Activated naive CD4-positive, alpha-beta T cell treated with anti-CD3 and anti-CD28 coated beads for 36 hours (primary cell): ENCODE results near the gene TAF13. TPM values are rescaled to one million over a fixed set of nuclear protein-coding genes. Genes with fewer than 3 reads are reported as not detected.
"Not testable (repeated sequence)": the region's sequence is repeated elsewhere in the genome, so short reads cannot be mapped to it uniquely, and the experiment has no call there.

Source experiments
- CTCF ChIA-PET: fragments of 350-600 bp; sonication (Branson Sonifier 250); formaldehyde crosslinking; loops from one replicate; lab custom pipeline; 2021; ENCODE audit warnings: antibody characterized with exemption; lab: Charles Lee
- DNase-seq: peaks from one replicate; pipeline ENCODE4 v3.0.0-alpha.2; 2020
- H3K27ac Mint-ChIP-seq: one replicate; pipeline ENCODE4 v1.8.0; 2021; ENCODE audit warnings: mild to moderate bottlenecking, mixed read lengths
- H3K27me3 Mint-ChIP-seq: one replicate; pipeline ENCODE4 v1.8.0; 2021; ENCODE audit warnings: low read depth, mixed read lengths
- H3K36me3 Mint-ChIP-seq: one replicate; pipeline ENCODE4 v1.8.0; 2021; ENCODE audit warnings: low read depth, mixed read lengths
- H3K4me1 Mint-ChIP-seq: one replicate; pipeline ENCODE4 v1.8.0; 2021; ENCODE audit warnings: low read depth, mixed read lengths
- H3K4me3 Mint-ChIP-seq: one replicate; pipeline ENCODE4 v1.8.0; 2021; ENCODE audit warnings: mild to moderate bottlenecking, moderate library complexity, mixed read lengths
- H3K9me3 Mint-ChIP-seq: one replicate; pipeline ENCODE4 v1.8.0; 2021; ENCODE audit warnings: mixed read lengths
- intact Hi-C: fragments of 100-400 bp; cut with micrococcal nuclease; formaldehyde crosslinking; loops from one replicate; pipeline ENCODE4 v1.15.1; 2023
- total RNA-seq, 2 experiments: library from RNA; stranded (reverse); gene quantifications; one replicate each; pipeline ENCODE4 v1.2.3, GENCODE V29; 2021

TAF13 gene
- total RNA-seq, 2 experiments from 2014 or later, result 20.1 to 23.7 TPM

GRCh38 chr1:109061183-109061582 lies 14.6 kb downstream of the TAF13 start:
- Mint-ChIP-seq H3K36me3 (peaks cover 5% of the 10 kb centered on the region), H3K4me1 (no peaks in the 10 kb centered on the region), H3K27ac (no peak overlapping the region), H3K4me3 (no peak overlapping the region), H3K9me3 (no peaks in the 10 kb centered on the region), H3K27me3 (no peaks in the 10 kb centered on the region)
- CTCF ChIA-PET, result interaction anchor here (0.6 to 0.7 kb wide), 2 partner anchors 9 to 281 kb away, joined by 3 to 4 read pairs; no protein-coding TSS in a partner anchor
- no peak for DNase-seq
- intact Hi-C loops, result no loop called here

GRCh38 chr1:109060707-109061106 lies 15.1 kb downstream of the TAF13 start:
- DNase-seq, result no peak
- Mint-ChIP-seq H3K9me3 (no peaks in the 10 kb centered on the region), H3K4me3 (no peak overlapping the region), H3K4me1 (no peaks in the 10 kb centered on the region), H3K27me3 (no peaks in the 10 kb centered on the region), H3K27ac (no peak overlapping the region), H3K36me3 (peaks cover 5% of the 10 kb centered on the region)
- intact Hi-C loops, result no loop called here
- CTCF ChIA-PET, result interaction anchor here (0.6 kb wide), 1 partner anchor 281 kb away, joined by 4 read pairs; no protein-coding TSS in a partner anchor

DNA sequence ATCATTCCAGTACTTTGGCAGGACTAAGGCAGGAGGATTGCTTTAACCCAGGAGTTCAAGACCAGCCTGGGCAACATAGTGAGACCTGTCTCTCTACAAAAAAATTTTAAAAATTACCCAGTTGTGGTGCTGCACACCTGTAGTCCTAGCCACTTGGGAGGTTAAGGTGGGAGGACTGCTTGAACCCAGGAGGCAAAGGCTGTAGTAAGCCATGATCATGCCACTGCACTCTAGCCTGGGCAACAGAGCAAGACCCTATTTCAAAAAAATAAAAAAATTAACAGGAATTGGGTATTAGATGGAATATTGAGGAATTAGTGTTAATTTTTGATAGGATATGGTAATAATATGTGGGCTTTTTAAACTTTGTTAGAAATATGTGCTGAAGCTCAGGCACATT lies 16.8 kb downstream of the TAF13 start:
- no peaks in the 10 kb centered on the region for H3K9me3 Mint-ChIP-seq

GRCh38 chr1:109056064-109056463 lies 19.7 kb downstream of the TAF13 start:
- intact Hi-C loops, result no loop called here
- CTCF ChIA-PET, result no interaction called here
- Mint-ChIP-seq H3K27me3 (no peaks in the 10 kb centered on the region), H3K4me1 (no peaks in the 10 kb centered on the region), H3K4me3 (no peak overlapping the region), H3K9me3 (no peaks in the 10 kb centered on the region), H3K27ac (no peak overlapping the region), H3K36me3 (no peaks in the 10 kb centered on the region)
- no peak for DNase-seq

More for the DNA sequence above, 16.8 kb downstream of the TAF13 start:
- H3K27me3 Mint-ChIP-seq, result no peaks in the 10 kb centered on the region
- H3K4me3 Mint-ChIP-seq, result no peak overlapping the region
- intact Hi-C loops, result no loop called here
- no peak for DNase-seq
- CTCF ChIA-PET, result interaction anchor here (0.6 kb wide), 1 partner anchor 215 kb away, joined by 3 read pairs; no protein-coding TSS in a partner anchor
- no peak overlapping the region for H3K27ac Mint-ChIP-seq
- no peaks in the 10 kb centered on the region for H3K36me3 Mint-ChIP-seq
- H3K4me1 Mint-ChIP-seq, result no peaks in the 10 kb centered on the region

DNA sequence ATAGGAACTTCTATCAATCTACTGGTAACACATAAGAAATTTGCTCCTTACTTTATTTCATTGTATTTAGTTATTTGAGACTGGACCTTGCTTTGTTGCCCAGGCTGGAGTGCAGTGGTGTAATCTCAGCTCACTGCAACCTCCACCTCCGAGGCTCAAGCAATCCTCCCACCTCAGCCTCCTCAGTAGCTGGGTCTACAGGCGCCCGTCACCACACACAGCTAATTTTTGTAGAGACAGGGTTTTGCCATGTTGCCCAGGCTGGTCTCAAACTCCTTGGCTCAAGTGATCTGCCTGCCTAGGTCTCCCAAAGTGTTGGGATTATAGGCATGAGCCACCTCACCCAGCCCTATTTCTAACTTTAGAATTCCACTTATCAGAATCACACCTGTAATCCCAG lies 23.7 kb downstream of the TAF13 start:
- H3K36me3 Mint-ChIP-seq, H3K4me3 Mint-ChIP-seq, H3K27ac Mint-ChIP-seq, H3K27me3 Mint-ChIP-seq, H3K9me3 Mint-ChIP-seq, H3K4me1 Mint-ChIP-seq, DNase-seq, intact Hi-C loops: not testable (repeated sequence)
- CTCF ChIA-PET, result interaction anchor here (0.6 kb wide), 1 partner anchor 10 kb away, joined by 3 read pairs; no protein-coding TSS in a partner anchor

GRCh38 chr1:109050228-109050995 lies 25.4 kb downstream of the TAF13 start:
- H3K4me1 Mint-ChIP-seq, result no peaks in the 10 kb centered on the region
- H3K27me3 Mint-ChIP-seq, result peaks cover 5% of the 10 kb centered on the region
- intact Hi-C loops, result no loop called here
- CTCF ChIA-PET, result interaction anchor here (1.0 kb wide), 1 partner anchor 22 kb away, joined by 3 read pairs; no protein-coding TSS in a partner anchor
- no peak overlapping the region for H3K27ac Mint-ChIP-seq
- H3K36me3 Mint-ChIP-seq, result no peaks in the 10 kb centered on the region
- H3K4me3 Mint-ChIP-seq, result no peak overlapping the region
- DNase-seq, result no peak
- H3K9me3 Mint-ChIP-seq, result no peaks in the 10 kb centered on the region

GRCh38 chr1:109048335-109048734 lies 27.5 kb downstream of the TAF13 start:
- no peaks in the 10 kb centered on the region for H3K9me3 Mint-ChIP-seq
- no peak for DNase-seq
- no peaks in the 10 kb centered on the region for H3K4me1 Mint-ChIP-seq
- H3K36me3 Mint-ChIP-seq, result no peaks in the 10 kb centered on the region
- CTCF ChIA-PET, result interaction anchor here (0.7 kb wide), 1 partner anchor 97 kb away, joined by 3 read pairs; no protein-coding TSS in a partner anchor
- peaks cover 5% of the 10 kb centered on the region for H3K27me3 Mint-ChIP-seq
- H3K27ac Mint-ChIP-seq, result no peak overlapping the region
- no peak overlapping the region for H3K4me3 Mint-ChIP-seq
- intact Hi-C loops, result no loop called here

DNA sequence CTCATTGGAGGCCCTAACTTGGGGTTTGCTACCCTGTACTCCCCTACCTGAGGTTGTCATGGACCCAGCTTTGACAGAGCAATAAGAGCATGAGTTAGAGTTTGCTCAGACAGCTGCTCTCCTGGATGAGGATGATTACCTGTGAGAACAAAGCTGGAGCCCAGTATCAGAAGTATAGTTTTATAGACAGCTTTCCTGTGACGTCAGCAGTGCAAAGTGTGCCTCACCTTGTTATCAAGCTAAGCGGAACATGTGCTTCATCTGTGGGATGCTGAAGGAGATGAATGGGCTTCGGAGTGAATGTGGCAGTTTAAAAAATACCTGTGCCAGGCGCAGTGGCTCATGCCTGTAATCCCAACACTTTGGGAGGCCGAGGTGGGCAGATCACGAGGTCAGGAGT lies 28.5 kb downstream of the TAF13 start:
- no peaks in the 10 kb centered on the region for H3K36me3 Mint-ChIP-seq
- H3K9me3 Mint-ChIP-seq, result no peaks in the 10 kb centered on the region
- no peak for DNase-seq
- H3K4me1 Mint-ChIP-seq, result peaks cover 2% of the 10 kb centered on the region
- intact Hi-C loops, result no loop called here
- H3K27me3 Mint-ChIP-seq, result peaks cover 5% of the 10 kb centered on the region
- no peak overlapping the region for H3K4me3 Mint-ChIP-seq
- CTCF ChIA-PET, result interaction anchor here (0.7 to 0.9 kb wide), 2 partner anchors 96 to 214 kb away, joined by 3 to 7 read pairs; no protein-coding TSS in a partner anchor
- H3K27ac Mint-ChIP-seq, result no peak overlapping the region

DNA sequence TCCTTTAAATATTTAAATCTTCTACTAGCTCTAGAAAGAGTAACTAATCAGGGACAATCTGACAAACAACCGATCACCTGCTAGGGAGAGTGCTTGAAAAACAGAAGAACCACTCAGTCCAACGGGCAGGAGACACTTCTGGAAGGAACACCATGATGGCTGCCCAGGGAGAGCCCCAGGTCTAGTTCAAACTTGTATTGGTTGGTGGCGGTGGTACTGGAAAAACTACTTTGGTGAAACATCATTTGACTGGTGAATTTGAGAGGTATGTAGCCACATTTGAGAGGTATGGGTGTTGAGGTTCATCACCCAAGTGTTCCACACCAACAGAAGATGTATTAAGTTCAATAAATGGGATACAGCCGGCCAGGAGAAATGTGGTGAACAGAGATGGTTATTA lies 29.1 kb downstream of the TAF13 start:
- Mint-ChIP-seq H3K9me3 (no peaks in the 10 kb centered on the region), H3K27me3 (peaks cover 5% of the 10 kb centered on the region), H3K27ac (no peak overlapping the region), H3K4me1 (peaks cover 2% of the 10 kb centered on the region), H3K36me3 (no peaks in the 10 kb centered on the region), H3K4me3 (no peak overlapping the region)
- DNase-seq, result no peak
- CTCF ChIA-PET, result interaction anchor here (0.9 kb wide), 1 partner anchor 213 kb away, joined by 7 read pairs; no protein-coding TSS in a partner anchor
- intact Hi-C loops, result no loop called here

GRCh38 chr1:109045595-109045994 lies 30.2 kb downstream of the TAF13 start:
- intact Hi-C loops, result no loop called here
- Mint-ChIP-seq H3K27ac (no peak overlapping the region), H3K9me3 (no peaks in the 10 kb centered on the region), H3K27me3 (peaks cover 5% of the 10 kb centered on the region), H3K4me1 (peaks cover 5% of the 10 kb centered on the region), H3K4me3 (no peak overlapping the region), H3K36me3 (no peaks in the 10 kb centered on the region)
- CTCF ChIA-PET, result interaction anchor here (0.6 kb wide), 1 partner anchor 216 kb away, joined by 4 read pairs; no protein-coding TSS in a partner anchor
- no peak for DNase-seq

DNA sequence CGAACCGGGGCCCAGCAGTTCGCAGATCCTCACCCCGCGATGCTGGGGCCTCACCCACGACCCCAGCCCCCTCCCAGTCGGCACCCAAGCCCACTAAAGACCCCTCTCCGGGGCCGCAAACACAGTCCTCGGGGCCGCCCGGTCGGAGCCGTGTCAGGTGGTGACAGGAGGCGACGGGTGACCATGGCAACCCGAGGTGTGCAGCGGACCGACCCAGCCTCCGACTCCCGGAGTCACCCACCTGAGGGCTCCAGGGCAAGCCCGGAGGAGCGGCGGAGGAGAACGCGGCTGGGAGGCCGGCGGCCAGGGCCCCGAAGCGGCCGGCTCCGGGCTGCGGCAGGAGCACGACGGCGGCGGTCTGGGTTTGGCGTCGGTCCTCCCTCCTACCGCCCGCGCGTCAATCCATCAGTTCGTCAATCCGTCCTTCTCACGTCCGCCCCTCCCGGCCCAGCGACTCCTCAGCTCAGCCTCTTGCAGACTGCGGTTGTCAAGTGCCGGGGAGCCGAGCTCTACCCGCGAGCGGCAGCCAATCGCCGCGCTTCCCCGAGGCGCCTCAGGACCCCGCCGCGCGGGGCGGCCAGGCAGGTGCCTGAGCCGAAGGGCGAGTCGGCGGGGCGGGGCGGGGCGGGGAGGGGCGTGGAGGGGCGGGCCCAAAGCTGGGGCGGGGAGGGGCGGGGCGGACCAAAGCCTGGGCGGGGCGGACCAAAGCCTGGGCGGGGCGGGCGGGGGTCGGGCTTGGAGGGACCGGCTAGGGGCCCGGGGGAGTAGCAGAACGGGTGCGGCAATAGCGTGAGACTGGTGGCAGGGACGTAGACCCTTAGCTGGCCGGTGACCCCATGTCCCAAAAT lies 34.0 kb downstream of the TAF13 start, which contains the start of gene WDR47:
WDR47 (minus strand) TSS at position 482 of the 848 bp plus-strand sequence. CDS start 18,590 bp downstream, outside the sequence.
- CTCF ChIA-PET, result interaction anchor here (0.6 to 0.8 kb wide), 3 partner anchors 71 to 690 kb away, joined by 3 to 6 read pairs (median 3); no protein-coding TSS in a partner anchor
- Mint-ChIP-seq H3K36me3 (no peaks in the 10 kb centered on the region), H3K27me3 (no peaks in the 10 kb centered on the region), H3K27ac (peak within 1 kb of the TSS; percentile 6), H3K4me3 (peak within 1 kb of the TSS; percentile 73), H3K4me1 (peaks cover 12% of the 10 kb centered on the region), H3K9me3 (no peaks in the 10 kb centered on the region)
- intact Hi-C loops, result loop anchor here (1.0 to 5.0 kb wide), 11 partner anchors 33 to 350 kb away; partner anchors contain the start of genes CLCC1, GPSM2, PRPF38B and PSRC1
- peak; percentile 97 for DNase-seq
